Type B pancreatic cell (in vitro differentiated cells): ENCODE results near the gene TXN2. TPM values are rescaled to one million over a fixed set of nuclear protein-coding genes. Genes with fewer than 3 reads are reported as not detected.
"Not testable (repeated sequence)": the region's sequence is repeated elsewhere in the genome, so short reads cannot be mapped to it uniquely, and the experiment has no call there.

Experiments
- DNase-seq: peaks from one replicate; pipeline ENCODE4 v3.0.0; 2021; ENCODE audit warnings: mixed read lengths; ENCODE audit not compliant: unreplicated experiment; ENCODE audit errors: extremely low spot score
- H3K27ac Mint-ChIP-seq: 2 replicates; pipeline ENCODE4 v1.8.0; 2021; ENCODE audit warnings: mild to moderate bottlenecking, mixed read lengths
- H3K27me3 Mint-ChIP-seq: 2 replicates; pipeline ENCODE4 v1.8.0; 2021; ENCODE audit warnings: mixed read lengths
- H3K36me3 Mint-ChIP-seq: 2 replicates; pipeline ENCODE4 v1.8.0; 2021; ENCODE audit warnings: mixed read lengths
- H3K4me1 Mint-ChIP-seq: one replicate; pipeline ENCODE4 v1.8.0; 2021; ENCODE audit warnings: mixed read lengths; ENCODE audit not compliant: unreplicated experiment
- H3K4me3 Mint-ChIP-seq: 2 replicates; pipeline ENCODE4 v1.8.0; 2021; ENCODE audit warnings: mild to moderate bottlenecking, mixed read lengths
- H3K9me3 Mint-ChIP-seq: 2 replicates; pipeline ENCODE4 v1.8.0; 2021; ENCODE audit warnings: mixed read lengths
- total RNA-seq: library from RNA; stranded (reverse); gene quantifications from 2 replicates; pipeline ENCODE4 v1.2.1, GENCODE V29; 2021; ENCODE audit warnings: low replicate concordance
- TF ChIP-seq, protein P1 (sequence below): fragments of 200-600 bp; sonication (generic); conservative IDR thresholded peaks from 2 replicates; pipeline ENCODE4 v1.5.0; 2021; ENCODE audit warnings: antibody characterized with exemption, mild to moderate bottlenecking

TXN2 gene
- total RNA-seq, 1 donor from 2014 or later, result 73.4 TPM

GRCh38 chr22:36456464-36456845 is 25.0 kb downstream of the TXN2 start:
- Mint-ChIP-seq H3K4me3 (peak overlapping the region; percentile 4), H3K27ac (peak overlapping the region; percentile 79), H3K4me1 (peaks cover 9% of the 10 kb centered on the region)

GRCh38 chr22:36455571-36456463 is 25.6 kb downstream of the TXN2 start:
- H3K27ac Mint-ChIP-seq, result peak overlapping the region; percentile 79
- no peaks in the 10 kb centered on the region for H3K9me3 Mint-ChIP-seq
- peaks cover 9% of the 10 kb centered on the region for H3K4me1 Mint-ChIP-seq
- peak overlapping the region; percentile 77 for H3K4me3 Mint-ChIP-seq
- TF ChIP-seq, protein P1, sequence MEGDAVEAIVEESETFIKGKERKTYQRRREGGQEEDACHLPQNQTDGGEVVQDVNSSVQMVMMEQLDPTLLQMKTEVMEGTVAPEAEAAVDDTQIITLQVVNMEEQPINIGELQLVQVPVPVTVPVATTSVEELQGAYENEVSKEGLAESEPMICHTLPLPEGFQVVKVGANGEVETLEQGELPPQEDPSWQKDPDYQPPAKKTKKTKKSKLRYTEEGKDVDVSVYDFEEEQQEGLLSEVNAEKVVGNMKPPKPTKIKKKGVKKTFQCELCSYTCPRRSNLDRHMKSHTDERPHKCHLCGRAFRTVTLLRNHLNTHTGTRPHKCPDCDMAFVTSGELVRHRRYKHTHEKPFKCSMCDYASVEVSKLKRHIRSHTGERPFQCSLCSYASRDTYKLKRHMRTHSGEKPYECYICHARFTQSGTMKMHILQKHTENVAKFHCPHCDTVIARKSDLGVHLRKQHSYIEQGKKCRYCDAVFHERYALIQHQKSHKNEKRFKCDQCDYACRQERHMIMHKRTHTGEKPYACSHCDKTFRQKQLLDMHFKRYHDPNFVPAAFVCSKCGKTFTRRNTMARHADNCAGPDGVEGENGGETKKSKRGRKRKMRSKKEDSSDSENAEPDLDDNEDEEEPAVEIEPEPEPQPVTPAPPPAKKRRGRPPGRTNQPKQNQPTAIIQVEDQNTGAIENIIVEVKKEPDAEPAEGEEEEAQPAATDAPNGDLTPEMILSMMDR, result no peak
- no peak for DNase-seq
- H3K27me3 Mint-ChIP-seq, result no peaks in the 10 kb centered on the region
- H3K36me3 Mint-ChIP-seq, result no peaks in the 10 kb centered on the region

More at GRCh38 chr22:36456464-36456845, 25.0 kb downstream of the TXN2 start:
- Mint-ChIP-seq H3K36me3 (no peaks in the 10 kb centered on the region), H3K27me3 (no peaks in the 10 kb centered on the region), H3K9me3 (no peaks in the 10 kb centered on the region)
- TF ChIP-seq, protein P1, result no peak
- DNase-seq, result no peak

- TF ChIP-seq, protein P1, result no peak
- peak; percentile 91 for DNase-seq
- H3K27me3 Mint-ChIP-seq, result no peaks in the 10 kb centered on the region
- H3K27ac Mint-ChIP-seq, result peak overlapping the region; percentile 79
- H3K9me3 Mint-ChIP-seq, result no peaks in the 10 kb centered on the region
- peak overlapping the region; percentile 77 for H3K4me3 Mint-ChIP-seq
- no peaks in the 10 kb centered on the region for H3K36me3 Mint-ChIP-seq
- peaks cover 9% of the 10 kb centered on the region for H3K4me1 Mint-ChIP-seq
Measured at GRCh38 chr22:36454916-36455570, 26.4 kb downstream of the TXN2 start.

- peak overlapping the region; percentile 48 for H3K27ac Mint-ChIP-seq
- no peak for DNase-seq
- TF ChIP-seq, protein P1, result no peak
- H3K4me3 Mint-ChIP-seq, result peak overlapping the region; percentile 64
- H3K36me3 Mint-ChIP-seq, result no peaks in the 10 kb centered on the region
- no peaks in the 10 kb centered on the region for H3K9me3 Mint-ChIP-seq
- peaks cover 11% of the 10 kb centered on the region for H3K4me1 Mint-ChIP-seq
- H3K27me3 Mint-ChIP-seq, result no peaks in the 10 kb centered on the region
Measured at GRCh38 chr22:36453855-36454378, 27.5 kb downstream of the TXN2 start.

DNA sequence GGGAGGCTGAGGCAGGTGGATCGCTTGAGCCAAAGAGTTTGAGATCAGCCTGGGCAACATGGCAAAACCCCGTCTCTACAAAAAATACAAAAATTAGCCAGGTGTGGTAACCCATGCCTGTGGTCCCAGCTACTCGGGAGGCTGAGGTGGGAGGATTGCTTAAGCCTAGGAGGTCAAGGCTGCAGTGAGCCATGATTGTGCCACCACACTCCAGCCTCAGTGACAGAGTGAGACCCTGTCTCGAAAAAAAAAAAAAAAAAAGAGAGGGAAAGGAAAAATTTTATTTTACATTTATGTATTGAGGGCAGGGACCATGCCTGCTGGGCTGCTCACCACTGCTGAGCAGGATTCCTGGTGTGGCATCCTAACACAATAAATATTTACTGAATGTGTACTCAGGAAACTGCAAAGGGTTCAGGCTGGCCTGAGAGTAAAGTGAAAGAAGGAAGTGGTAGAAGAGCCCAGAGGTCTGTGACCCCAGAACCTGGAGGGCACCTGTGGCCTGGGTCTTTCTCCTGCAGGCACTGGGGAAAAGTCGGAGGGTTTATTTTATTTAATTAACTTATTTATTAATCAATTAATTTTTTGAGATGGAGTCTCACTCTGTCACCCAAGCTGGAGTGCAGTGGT is 28.3 kb downstream of the TXN2 start:
- Mint-ChIP-seq H3K27ac (peak overlapping the region; percentile 70), H3K4me1 (peaks cover 15% of the 10 kb centered on the region), H3K4me3 (peak overlapping the region; percentile 71)
- not testable (repeated sequence) for H3K9me3 Mint-ChIP-seq, DNase-seq, H3K27me3 Mint-ChIP-seq, H3K36me3 Mint-ChIP-seq
